ENCODE data around the gene BFSP1. TPM values are rescaled to one million over a fixed set of nuclear protein-coding genes. Genes with fewer than 3 reads are reported as not detected.
A peak's percentile ranks its signal among the peaks of the same experiment; 100 is the strongest.

BFSP1 gene
- total RNA-seq, 4 donors from 2014 or later: 0.38 to 2.0 (median 0.98) TPM

GRCh38 chr20:17557675-17558006 lies 26.5 kb upstream of the BFSP1 start:
- ATAC-seq (ENCODE audit: low FRiP score) (peak; percentile 54), DNase-seq (ENCODE audit: low spot score) (no peak)
- no peak for TF ChIP-seq CTCF (IDR thresholded peaks at IDR 0.05)

- ATAC-seq (ENCODE audit: low FRiP score) (peak; percentile 82), DNase-seq (ENCODE audit: low spot score) (peak; percentile 49)
- no peak for TF ChIP-seq CTCF (IDR thresholded peaks at IDR 0.05)
Measured at GRCh38 chr20:17556837-17557674, 25.9 kb upstream of the BFSP1 start.

- no peak for TF ChIP-seq CTCF (IDR thresholded peaks at IDR 0.05)
- DNase-seq (ENCODE audit: low spot score): no peak
- ATAC-seq (ENCODE audit: low FRiP score): no peak
Measured at GRCh38 chr20:17555106-17555505, 23.9 kb upstream of the BFSP1 start.

- no peak for ATAC-seq (ENCODE audit: low FRiP score)
- no peak for TF ChIP-seq CTCF (IDR thresholded peaks at IDR 0.05)
- DNase-seq (ENCODE audit: low spot score): no peak
Measured at GRCh38 chr20:17549131-17549530, 18.0 kb upstream of the BFSP1 start.

- no peak for DNase-seq (ENCODE audit: low spot score)
- no peak for ATAC-seq (ENCODE audit: low FRiP score)
Measured at GRCh38 chr20:17545127-17545526, 13.9 kb upstream of the BFSP1 start.

GRCh38 chr20:17543531-17544131 lies 12.5 kb upstream of the BFSP1 start:
- TF ChIP-seq CTCF (IDR thresholded peaks at IDR 0.05): no peak
- peak; percentile 32 for ATAC-seq (ENCODE audit: low FRiP score)
- DNase-seq (ENCODE audit: low spot score): no peak

More at GRCh38 chr20:17545127-17545526, 13.9 kb upstream of the BFSP1 start:
- no peak for TF ChIP-seq CTCF (IDR thresholded peaks at IDR 0.05)

GRCh38 chr20:17542993-17543412 lies 11.8 kb upstream of the BFSP1 start:
- ATAC-seq (ENCODE audit: low FRiP score): peak; percentile 81
- no peak for DNase-seq (ENCODE audit: low spot score)
- no peak for TF ChIP-seq CTCF (IDR thresholded peaks at IDR 0.05)
